ENCODE data around the gene PRELID2.

Gene PRELID2

GRCh38 chr5:145863003-145863402, 27.9 kb upstream of the PRELID2 start:
- no peak overlapping the region for H3K4me3 ChIP-seq (ENCODE audit: low read depth, low read length)
- no peak for TF ChIP-seq CTCF (IDR thresholded peaks at IDR 0.05; ENCODE audit: control insufficient read depth, extremely low read depth, insufficient read depth)
- no peak for DNase-seq (ENCODE audit: low read depth)

- TF ChIP-seq CTCF (IDR thresholded peaks at IDR 0.05; ENCODE audit: control insufficient read depth, extremely low read depth, insufficient read depth): no peak
- DNase-seq (ENCODE audit: low read depth): no peak
- no peak overlapping the region for H3K4me3 ChIP-seq (ENCODE audit: low read depth, low read length)
These were observed 24.8 kb upstream of the PRELID2 start for GRCh38 chr5:145859897-145860296.

DNA sequence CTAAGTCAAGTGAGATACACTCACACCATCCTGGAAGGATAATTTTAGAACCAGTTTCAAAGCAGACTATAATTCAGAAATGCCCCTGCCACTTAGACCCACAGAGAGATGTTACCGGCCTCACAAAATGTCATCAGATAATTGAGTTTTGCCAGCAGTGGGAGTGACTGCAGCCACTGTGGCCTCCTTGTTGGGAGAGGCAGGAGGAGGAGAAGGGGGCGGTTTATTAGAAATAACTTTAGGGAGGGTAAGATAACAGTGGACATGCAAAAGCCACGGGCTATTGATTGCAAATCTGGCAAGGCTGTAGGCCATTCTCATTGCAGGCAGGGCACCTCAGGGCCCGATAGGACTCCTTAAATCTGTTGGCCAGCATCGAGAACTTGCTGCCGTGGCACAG, 24.3 kb upstream of the PRELID2 start:
- DNase-seq (ENCODE audit: low read depth): no peak
- H3K4me3 ChIP-seq (ENCODE audit: low read depth, low read length): no peak overlapping the region
- no peak for TF ChIP-seq CTCF (IDR thresholded peaks at IDR 0.05; ENCODE audit: control insufficient read depth, extremely low read depth, insufficient read depth)

DNA sequence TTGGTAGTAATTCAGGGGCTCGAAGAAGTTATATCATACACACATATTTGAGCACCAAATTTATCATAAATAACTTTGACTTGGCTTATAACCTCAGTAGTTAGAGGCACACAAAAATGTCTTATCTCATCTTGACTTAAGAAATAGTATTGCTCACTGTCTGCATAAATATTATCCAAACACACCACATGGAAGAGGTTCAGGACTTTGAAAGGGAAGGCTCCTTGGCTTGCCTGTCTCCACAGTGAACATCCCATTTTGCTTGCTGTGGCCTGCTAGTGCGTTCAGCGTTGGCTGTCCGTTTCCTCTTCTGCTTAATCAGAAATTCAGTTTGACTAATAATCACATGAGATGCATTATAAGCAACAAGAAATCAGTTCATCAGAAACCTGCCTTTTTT, 23.8 kb upstream of the PRELID2 start:
- H3K4me3 ChIP-seq (ENCODE audit: low read depth, low read length): no peak overlapping the region
- TF ChIP-seq CTCF (IDR thresholded peaks at IDR 0.05; ENCODE audit: control insufficient read depth, extremely low read depth, insufficient read depth): no peak
- no peak for DNase-seq (ENCODE audit: low read depth)

GRCh38 chr5:145856285-145856818, 21.2 kb upstream of the PRELID2 start:
- no peak for TF ChIP-seq CTCF (IDR thresholded peaks at IDR 0.05; ENCODE audit: control insufficient read depth, extremely low read depth, insufficient read depth)
- H3K4me3 ChIP-seq (ENCODE audit: low read depth, low read length): no peak overlapping the region
- DNase-seq (ENCODE audit: low read depth): no peak

GRCh38 chr5:145855763-145856267, 20.7 kb upstream of the PRELID2 start:
- DNase-seq (ENCODE audit: low read depth): no peak
- no peak overlapping the region for H3K4me3 ChIP-seq (ENCODE audit: low read depth, low read length)
- TF ChIP-seq CTCF (IDR thresholded peaks at IDR 0.05; ENCODE audit: control insufficient read depth, extremely low read depth, insufficient read depth): no peak

- no peak for TF ChIP-seq CTCF (IDR thresholded peaks at IDR 0.05; ENCODE audit: control insufficient read depth, extremely low read depth, insufficient read depth)
- no peak overlapping the region for H3K4me3 ChIP-seq (ENCODE audit: low read depth, low read length)
- no peak for DNase-seq (ENCODE audit: low read depth)
These were observed 19.6 kb upstream of the PRELID2 start for GRCh38 chr5:145854651-145855258.

Measured in LNCaP clone FGC (cell line).